ENCODE results near the gene EYS. TPM values are rescaled to one million over a fixed set of nuclear protein-coding genes. Genes with fewer than 3 reads are reported as not detected.

Gene EYS
- total RNA-seq, 1 experiment from 2014 or later: not detected

GRCh38 chr6:63919556-63920110 lies 1787.4 kb downstream of the EYS start:
- Histone ChIP-seq H3K4me1 (no peaks in the 10 kb centered on the region), H3K9me3 (no peaks in the 10 kb centered on the region), H3K36me3 (ENCODE audit: control insufficient read depth, insufficient read depth, low read length) (no peaks in the 10 kb centered on the region), H3K4me3 (ENCODE audit: low read depth, low read length) (no peak overlapping the region), H3K27me3 (replicated peaks; ENCODE audit: control insufficient read depth, insufficient read depth, low read length) (no peaks in the 10 kb centered on the region)
- no peaks in the 10 kb centered on the region for H3K4me1 Mint-ChIP-seq (ENCODE audit: low read depth, unreplicated experiment)
- H3K9me3 Mint-ChIP-seq (ENCODE audit: unreplicated experiment): no peaks in the 10 kb centered on the region
- ChIA-PET CTCF (interaction anchor here (0.7 kb wide), 1 partner anchor 463 kb away, joined by 4 read pairs; no protein-coding TSS in a partner anchor), POLR2A (no interaction called here)
- TF ChIP-seq CTCF (IDR thresholded peaks at IDR 0.05; ENCODE audit: insufficient read depth in 1 of 2, low read depth in 1 of 2, low read length in 1 of 2, severe bottlenecking in 1 of 2, unreplicated experiment in 1 of 2): no peak
- H3K27me3 Mint-ChIP-seq (ENCODE audit: insufficient read depth, unreplicated experiment): peaks cover 8% of the 10 kb centered on the region
- no peak overlapping the region for H3K27ac Mint-ChIP-seq (ENCODE audit: unreplicated experiment)
- no peak overlapping the region for H3K4me3 Mint-ChIP-seq (ENCODE audit: unreplicated experiment)
- DNase-seq: no peak
- intact Hi-C loops (cut with micrococcal nuclease; ENCODE audit: unreplicated experiment): loop anchor here (10.0 kb wide), 1 partner anchor 585 kb away; no protein-coding TSS in a partner anchor
- H3K36me3 Mint-ChIP-seq (ENCODE audit: insufficient read depth, unreplicated experiment): no peaks in the 10 kb centered on the region
- BruUV-seq (replicated peaks): no TSS peak

GRCh38 chr6:63912887-63913286 lies 1794.1 kb downstream of the EYS start:
- peaks cover 3% of the 10 kb centered on the region for H3K27me3 Mint-ChIP-seq (ENCODE audit: insufficient read depth, unreplicated experiment)
- H3K4me3 Mint-ChIP-seq (ENCODE audit: unreplicated experiment): no peak overlapping the region
- TF ChIP-seq CTCF (IDR thresholded peaks at IDR 0.05; ENCODE audit: insufficient read depth in 1 of 2, low read depth in 1 of 2, low read length in 1 of 2, severe bottlenecking in 1 of 2, unreplicated experiment in 1 of 2): no peak
- BruUV-seq (replicated peaks): no TSS peak
- intact Hi-C loops (cut with micrococcal nuclease; ENCODE audit: unreplicated experiment): no loop called here
- POLR2A ChIA-PET: no interaction called here
- Histone ChIP-seq H3K4me1 (no peaks in the 10 kb centered on the region), H3K9me3 (no peaks in the 10 kb centered on the region), H3K4me3 (ENCODE audit: low read depth, low read length) (no peak overlapping the region), H3K27me3 (replicated peaks; ENCODE audit: control insufficient read depth, insufficient read depth, low read length) (no peaks in the 10 kb centered on the region), H3K36me3 (ENCODE audit: control insufficient read depth, insufficient read depth, low read length) (no peaks in the 10 kb centered on the region)
- H3K4me1 Mint-ChIP-seq (ENCODE audit: low read depth, unreplicated experiment): no peaks in the 10 kb centered on the region
- no peaks in the 10 kb centered on the region for H3K9me3 Mint-ChIP-seq (ENCODE audit: unreplicated experiment)
- CTCF ChIA-PET: no interaction called here
- H3K36me3 Mint-ChIP-seq (ENCODE audit: insufficient read depth, unreplicated experiment): no peaks in the 10 kb centered on the region
- no peak for DNase-seq
- no peak overlapping the region for H3K27ac Mint-ChIP-seq (ENCODE audit: unreplicated experiment)

GRCh38 chr6:63910863-63911551 lies 1796.0 kb downstream of the EYS start:
- no peak overlapping the region for H3K27ac Mint-ChIP-seq (ENCODE audit: unreplicated experiment)
- H3K9me3 Mint-ChIP-seq (ENCODE audit: unreplicated experiment): no peaks in the 10 kb centered on the region
- no peaks in the 10 kb centered on the region for H3K36me3 Mint-ChIP-seq (ENCODE audit: insufficient read depth, unreplicated experiment)
- H3K27me3 Mint-ChIP-seq (ENCODE audit: insufficient read depth, unreplicated experiment): peaks cover 3% of the 10 kb centered on the region
- no peak for DNase-seq
- no peak for TF ChIP-seq CTCF (IDR thresholded peaks at IDR 0.05; ENCODE audit: insufficient read depth in 1 of 2, low read depth in 1 of 2, low read length in 1 of 2, severe bottlenecking in 1 of 2, unreplicated experiment in 1 of 2)
- Histone ChIP-seq H3K4me3 (ENCODE audit: low read depth, low read length) (no peak overlapping the region), H3K36me3 (ENCODE audit: control insufficient read depth, insufficient read depth, low read length) (no peaks in the 10 kb centered on the region), H3K4me1 (no peaks in the 10 kb centered on the region), H3K27me3 (replicated peaks; ENCODE audit: control insufficient read depth, insufficient read depth, low read length) (no peaks in the 10 kb centered on the region), H3K9me3 (no peaks in the 10 kb centered on the region)
- ChIA-PET POLR2A (no interaction called here), CTCF (no interaction called here)
- no peak overlapping the region for H3K4me3 Mint-ChIP-seq (ENCODE audit: unreplicated experiment)
- intact Hi-C loops (cut with micrococcal nuclease; ENCODE audit: unreplicated experiment): no loop called here
- no peaks in the 10 kb centered on the region for H3K4me1 Mint-ChIP-seq (ENCODE audit: low read depth, unreplicated experiment)
- BruUV-seq (replicated peaks): no TSS peak

All from Caco-2 (cell line).